SK-N-SH treated with all-trans-retinoic acid at 6 μM for 48 hours (cell line): ENCODE data around the gene TMTC2.

Experiments used
- CREB5 ChIP-seq: fragments of 250-450 bp; sonication (Bioruptor Pico); IDR thresholded peaks from 2 replicates; pipeline ENCODE4 v1.5.1; 2020; ENCODE audit warnings: low read depth, mild to moderate bottlenecking, moderate library complexity
- ISL1 ChIP-seq: fragments of 250-450 bp; sonication (Bioruptor Pico); IDR thresholded peaks from 2 replicates; pipeline ENCODE4 v2.1.2; 2022; ENCODE audit warnings: mild to moderate bottlenecking, moderate library complexity
- PATZ1 ChIP-seq: fragments of 250-450 bp; sonication (Bioruptor Pico); IDR thresholded peaks from 2 replicates; pipeline ENCODE4 v1.8.0; 2020; ENCODE audit warnings: mild to moderate bottlenecking, moderate library complexity, borderline replicate concordance
- RARB ChIP-seq: fragments of 250-450 bp; sonication (Bioruptor Pico); IDR thresholded peaks from 2 replicates; pipeline ENCODE4 v1.8.0; 2021; ENCODE audit warnings: mild to moderate bottlenecking, moderate library complexity
- SNAI2 ChIP-seq: fragments of 250-450 bp; sonication (Bioruptor Pico); IDR thresholded peaks from 2 replicates; pipeline ENCODE4 v1.5.0; 2020; ENCODE audit warnings: mild to moderate bottlenecking, moderate library complexity
- TCF4 ChIP-seq: fragments of 250-450 bp; sonication (Bioruptor Pico); IDR thresholded peaks from 2 replicates; pipeline ENCODE4 v1.8.0; 2021; ENCODE audit warnings: mild to moderate bottlenecking, moderate library complexity, borderline replicate concordance
- TOX ChIP-seq: fragments of 250-450 bp; sonication (Bioruptor Pico); IDR thresholded peaks from 2 replicates; pipeline ENCODE4 v1.8.0; 2021; ENCODE audit warnings: mild to moderate bottlenecking, moderate library complexity, borderline replicate concordance
- ZFP3 ChIP-seq: fragments of 250-450 bp; sonication (Bioruptor Pico); IDR thresholded peaks from 2 replicates; pipeline ENCODE4 v1.5.0; 2020; ENCODE audit warnings: mild to moderate bottlenecking, moderate library complexity
- ZFP30 ChIP-seq: fragments of 450-650 bp; formaldehyde crosslinking; IDR thresholded peaks from 2 replicates; pipeline ENCODE4 v1.5.0; 2022; ENCODE audit warnings: mild to moderate bottlenecking, moderate library complexity
- ZNF70 ChIP-seq: fragments of 450-650 bp; formaldehyde crosslinking; IDR thresholded peaks from 2 replicates; pipeline ENCODE4 v1.5.0; 2020; ENCODE audit warnings: mild to moderate bottlenecking, moderate library complexity
- TF ChIP-seq, protein P1 (sequence below): fragments of 250-450 bp; sonication (Bioruptor Pico); IDR thresholded peaks from 2 replicates; pipeline ENCODE4 v1.5.1; 2021; ENCODE audit warnings: mild to moderate bottlenecking, moderate library complexity

DNA sequence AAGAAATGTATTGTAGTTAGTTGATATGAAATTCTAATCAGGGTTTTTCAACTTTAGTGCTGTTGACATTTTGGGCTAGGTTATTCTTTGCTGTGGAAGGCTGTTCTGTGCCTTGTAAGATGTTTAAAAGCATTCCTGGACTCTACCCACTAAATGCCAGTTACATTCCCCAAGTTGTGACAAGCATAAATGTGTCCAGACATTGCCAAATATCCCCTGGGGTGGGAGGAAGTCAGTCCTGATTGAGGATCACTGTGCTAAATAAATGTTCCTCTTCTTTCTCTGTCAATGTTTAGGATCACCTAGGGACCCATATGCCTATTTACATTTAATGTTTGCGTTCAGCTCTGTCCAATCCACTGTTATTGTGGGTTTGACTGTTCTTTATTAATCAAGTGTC lies 268.3 kb downstream of the TMTC2 start:
- TF ChIP-seq ZNF70 (CRISPR knock-in tag) (no peak), PATZ1 (CRISPR knock-in tag) (no peak), TOX (CRISPR knock-in tag) (no peak), ZFP3 (no peak), ZFP30 (CRISPR knock-in tag) (no peak), RARB (CRISPR knock-in tag) (no peak), CREB5 (CRISPR knock-in tag) (no peak), ISL1 (CRISPR knock-in tag) (peak; percentile 93), TCF4 (CRISPR knock-in tag) (no peak), SNAI2 (CRISPR knock-in tag) (no peak)
- TF ChIP-seq, protein P1, sequence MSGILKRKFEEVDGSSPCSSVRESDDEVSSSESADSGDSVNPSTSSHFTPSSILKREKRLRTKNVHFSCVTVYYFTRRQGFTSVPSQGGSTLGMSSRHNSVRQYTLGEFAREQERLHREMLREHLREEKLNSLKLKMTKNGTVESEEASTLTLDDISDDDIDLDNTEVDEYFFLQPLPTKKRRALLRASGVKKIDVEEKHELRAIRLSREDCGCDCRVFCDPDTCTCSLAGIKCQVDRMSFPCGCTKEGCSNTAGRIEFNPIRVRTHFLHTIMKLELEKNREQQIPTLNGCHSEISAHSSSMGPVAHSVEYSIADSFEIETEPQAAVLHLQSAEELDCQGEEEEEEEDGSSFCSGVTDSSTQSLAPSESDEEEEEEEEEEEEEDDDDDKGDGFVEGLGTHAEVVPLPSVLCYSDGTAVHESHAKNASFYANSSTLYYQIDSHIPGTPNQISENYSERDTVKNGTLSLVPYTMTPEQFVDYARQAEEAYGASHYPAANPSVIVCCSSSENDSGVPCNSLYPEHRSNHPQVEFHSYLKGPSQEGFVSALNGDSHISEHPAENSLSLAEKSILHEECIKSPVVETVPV (CRISPR knock-in tag) = no peak
